Measurements from ENCODE around the gene CHRNA5. TPM values are rescaled to one million over a fixed set of nuclear protein-coding genes. Genes with fewer than 3 reads are reported as not detected.
"Not testable (repeated sequence)": the region's sequence is repeated elsewhere in the genome, so short reads cannot be mapped to it uniquely, and the experiment has no call there.

CHRNA5 gene
- total and polyA plus RNA-seq, 7 donors = 0.71 to 4.4 (median 3.1) TPM

DNA sequence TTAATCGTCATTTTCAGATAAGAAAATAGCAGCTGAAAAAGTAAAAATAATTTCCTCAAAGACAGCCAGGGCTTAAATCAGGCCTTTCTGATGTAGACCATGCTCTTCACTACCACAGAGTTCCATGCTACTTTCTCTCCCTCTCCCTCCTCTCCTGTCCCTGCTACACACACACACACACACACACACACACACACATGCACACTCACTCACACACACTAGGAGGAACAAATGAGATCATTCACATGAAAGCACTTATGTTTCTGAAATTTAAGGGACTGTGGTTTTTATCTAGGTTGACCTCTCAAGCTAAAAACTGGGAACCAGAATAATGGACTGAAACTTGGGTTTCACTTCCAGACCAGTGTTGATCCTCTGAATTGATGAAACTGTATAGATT, 29.2 kb upstream of the CHRNA5 start:
- 92 to 98% (median 92%) methylated on average over 1 of the region's 1 CpG for WGBS, 3 donors
- intact Hi-C loops (cut with DNase I) = no loop called here
- Histone ChIP-seq H3K36me3 (ENCODE audit: insufficient read depth in 1 of 2, low read depth in 1 of 2) (peaks cover 0 to 6% of the 10 kb centered on the region in 2 donors), H3K4me1 (no peaks in the 10 kb centered on the region), H3K9me3 (no peaks in the 10 kb centered on the region), H3K27ac (no peak overlapping the region), H3K4me3 (no peak overlapping the region), H3K27me3 (ENCODE audit: insufficient read depth in 3 of 3, low read length in 2 of 3) (no peaks in the 10 kb centered on the region)
- DNase-seq = no peak
- no peak for ATAC-seq
- TF ChIP-seq, protein P1, sequence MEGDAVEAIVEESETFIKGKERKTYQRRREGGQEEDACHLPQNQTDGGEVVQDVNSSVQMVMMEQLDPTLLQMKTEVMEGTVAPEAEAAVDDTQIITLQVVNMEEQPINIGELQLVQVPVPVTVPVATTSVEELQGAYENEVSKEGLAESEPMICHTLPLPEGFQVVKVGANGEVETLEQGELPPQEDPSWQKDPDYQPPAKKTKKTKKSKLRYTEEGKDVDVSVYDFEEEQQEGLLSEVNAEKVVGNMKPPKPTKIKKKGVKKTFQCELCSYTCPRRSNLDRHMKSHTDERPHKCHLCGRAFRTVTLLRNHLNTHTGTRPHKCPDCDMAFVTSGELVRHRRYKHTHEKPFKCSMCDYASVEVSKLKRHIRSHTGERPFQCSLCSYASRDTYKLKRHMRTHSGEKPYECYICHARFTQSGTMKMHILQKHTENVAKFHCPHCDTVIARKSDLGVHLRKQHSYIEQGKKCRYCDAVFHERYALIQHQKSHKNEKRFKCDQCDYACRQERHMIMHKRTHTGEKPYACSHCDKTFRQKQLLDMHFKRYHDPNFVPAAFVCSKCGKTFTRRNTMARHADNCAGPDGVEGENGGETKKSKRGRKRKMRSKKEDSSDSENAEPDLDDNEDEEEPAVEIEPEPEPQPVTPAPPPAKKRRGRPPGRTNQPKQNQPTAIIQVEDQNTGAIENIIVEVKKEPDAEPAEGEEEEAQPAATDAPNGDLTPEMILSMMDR (IDR thresholded peaks at IDR 0.05) = no peak

DNA sequence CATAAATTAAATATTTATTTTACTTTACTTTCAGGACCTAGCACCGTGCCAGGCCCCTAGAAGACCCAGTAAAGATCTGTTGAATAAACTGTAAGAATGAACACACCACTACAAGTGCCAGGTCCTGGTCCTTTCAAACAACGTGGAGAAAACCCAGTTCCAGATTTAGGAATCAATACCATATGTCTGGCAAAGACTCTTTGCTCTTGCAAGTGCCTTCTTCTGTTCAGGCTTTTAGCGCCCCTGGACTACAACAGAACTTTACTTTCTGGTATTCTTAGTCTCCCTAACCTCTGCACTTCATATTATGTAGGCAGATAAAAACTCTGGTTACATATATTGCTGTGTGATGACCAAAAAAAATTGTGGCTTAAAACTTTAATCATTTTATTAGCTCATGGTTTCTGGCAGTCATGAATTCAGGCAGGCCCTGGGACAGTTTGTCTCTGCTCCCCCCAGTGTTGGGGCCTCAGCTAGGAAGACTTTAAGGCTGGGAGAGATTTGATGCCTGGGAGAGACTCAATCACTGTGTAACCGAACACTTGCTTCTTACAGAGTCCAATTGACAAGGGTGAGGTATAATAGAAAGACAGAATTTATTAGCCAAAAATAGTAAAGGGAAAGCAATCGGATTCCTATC, 27.9 kb upstream of the CHRNA5 start:
- H3K4me1 ChIP-seq = peaks cover 8% of the 10 kb centered on the region
- DNase-seq = no peak
- 58 to 71% (median 66%) methylated on average over 5 of the region's 5 CpGs for WGBS, 3 donors
- no peak overlapping the region for H3K27ac ChIP-seq
- peaks cover 2 to 13% of the 10 kb centered on the region in 2 donors for H3K36me3 ChIP-seq (ENCODE audit: insufficient read depth in 1 of 2, low read depth in 1 of 2)
- no peaks in the 10 kb centered on the region for H3K9me3 ChIP-seq
- TF ChIP-seq, protein P1 (IDR thresholded peaks at IDR 0.05) = no peak
- no peak for ATAC-seq
- intact Hi-C loops (cut with DNase I) = no loop called here
- H3K4me3 ChIP-seq = no peak overlapping the region
- no peaks in the 10 kb centered on the region for H3K27me3 ChIP-seq (ENCODE audit: insufficient read depth in 3 of 3, low read length in 2 of 3)

DNA sequence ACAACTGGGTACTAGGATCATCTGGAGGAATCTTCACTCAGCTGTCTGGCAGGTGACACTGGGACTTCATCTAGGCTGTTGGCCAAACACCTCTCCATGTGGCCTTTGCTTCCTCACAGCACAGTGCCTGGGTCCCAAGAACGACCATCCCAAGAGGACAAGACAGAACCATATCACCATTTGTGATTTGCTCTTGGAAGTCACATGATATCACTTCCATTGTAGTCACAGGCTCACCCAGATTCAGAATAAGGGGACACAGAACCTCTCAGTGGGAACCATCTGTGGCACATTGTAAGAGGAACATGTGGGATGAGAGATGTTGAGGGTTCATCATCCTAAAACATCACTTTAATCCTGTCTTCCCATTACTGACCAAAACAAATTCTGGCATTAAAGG, 27.0 kb upstream of the CHRNA5 start:
- TF ChIP-seq, protein P1 (IDR thresholded peaks at IDR 0.05) = no peak

DNA sequence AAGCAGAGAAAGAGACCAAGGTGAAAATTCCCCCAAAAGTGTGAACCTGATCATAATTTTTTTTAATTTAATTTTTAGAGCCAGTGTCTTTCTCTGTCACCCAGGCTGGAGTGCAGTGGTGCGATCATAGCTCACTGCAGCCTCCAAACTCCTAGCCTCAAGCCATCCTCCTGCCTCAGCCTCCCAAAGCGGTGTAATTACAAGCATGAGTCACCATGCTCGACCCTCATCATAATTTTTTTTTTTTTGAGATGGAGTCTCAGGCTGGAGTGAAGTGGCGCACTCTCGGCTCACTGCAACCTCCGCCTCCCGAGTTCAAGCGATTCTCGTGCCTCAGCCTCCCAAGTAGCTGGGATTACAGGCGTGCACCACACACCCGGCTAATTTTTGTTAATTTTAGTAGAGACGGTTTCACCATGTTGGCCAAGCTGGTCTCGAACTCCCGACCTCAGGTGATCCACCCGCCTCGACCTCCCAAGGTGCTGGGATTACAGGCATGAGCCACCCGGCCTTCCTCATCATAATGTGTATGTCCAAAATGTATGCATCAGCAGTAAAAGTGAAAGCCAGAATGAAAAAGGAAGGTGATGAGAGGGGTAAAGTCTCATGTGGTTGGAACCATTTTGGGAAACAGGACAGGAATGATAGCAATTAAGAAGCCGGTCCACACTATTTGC, 25.7 kb upstream of the CHRNA5 start:
- Histone ChIP-seq H3K36me3 (ENCODE audit: insufficient read depth in 1 of 2, low read depth in 1 of 2) (peaks cover 11 to 29% of the 10 kb centered on the region in 2 donors), H3K4me1 (peaks cover 11% of the 10 kb centered on the region), H3K27ac (peak overlapping the region; percentile 96), H3K4me3 (peak overlapping the region; percentile 80)
- H3K27me3 ChIP-seq (ENCODE audit: insufficient read depth in 3 of 3, low read length in 2 of 3); DNase-seq; H3K9me3 ChIP-seq: not testable (repeated sequence)
- intact Hi-C loops (cut with DNase I) = loop anchor here in 1 of 2 donors (5.0 kb wide), 1 partner anchor 102 kb away; the partner anchor contains the start of gene IREB2
- 70 to 77% (median 71%) methylated on average over 18 of the region's 18 CpGs for WGBS, 3 donors
- ATAC-seq = peak in 2 of 4 donors; percentile 3 to 16

More for the DNA sequence above, 27.0 kb upstream of the CHRNA5 start:
- ATAC-seq = no peak
- no peaks in the 10 kb centered on the region for H3K27me3 ChIP-seq (ENCODE audit: insufficient read depth in 3 of 3, low read length in 2 of 3)
- H3K36me3 ChIP-seq (ENCODE audit: insufficient read depth in 1 of 2, low read depth in 1 of 2) = peaks cover 10 to 17% of the 10 kb centered on the region in 2 donors
- H3K27ac ChIP-seq = no peak overlapping the region
- WGBS, 3 donors = 63 to 82% (median 67%) methylated on average over 1 of the region's 1 CpG
- no peak for DNase-seq
- intact Hi-C loops (cut with DNase I) = no loop called here
- no peaks in the 10 kb centered on the region for H3K9me3 ChIP-seq
- no peak overlapping the region for H3K4me3 ChIP-seq
- H3K4me1 ChIP-seq = peaks cover 11% of the 10 kb centered on the region

DNA sequence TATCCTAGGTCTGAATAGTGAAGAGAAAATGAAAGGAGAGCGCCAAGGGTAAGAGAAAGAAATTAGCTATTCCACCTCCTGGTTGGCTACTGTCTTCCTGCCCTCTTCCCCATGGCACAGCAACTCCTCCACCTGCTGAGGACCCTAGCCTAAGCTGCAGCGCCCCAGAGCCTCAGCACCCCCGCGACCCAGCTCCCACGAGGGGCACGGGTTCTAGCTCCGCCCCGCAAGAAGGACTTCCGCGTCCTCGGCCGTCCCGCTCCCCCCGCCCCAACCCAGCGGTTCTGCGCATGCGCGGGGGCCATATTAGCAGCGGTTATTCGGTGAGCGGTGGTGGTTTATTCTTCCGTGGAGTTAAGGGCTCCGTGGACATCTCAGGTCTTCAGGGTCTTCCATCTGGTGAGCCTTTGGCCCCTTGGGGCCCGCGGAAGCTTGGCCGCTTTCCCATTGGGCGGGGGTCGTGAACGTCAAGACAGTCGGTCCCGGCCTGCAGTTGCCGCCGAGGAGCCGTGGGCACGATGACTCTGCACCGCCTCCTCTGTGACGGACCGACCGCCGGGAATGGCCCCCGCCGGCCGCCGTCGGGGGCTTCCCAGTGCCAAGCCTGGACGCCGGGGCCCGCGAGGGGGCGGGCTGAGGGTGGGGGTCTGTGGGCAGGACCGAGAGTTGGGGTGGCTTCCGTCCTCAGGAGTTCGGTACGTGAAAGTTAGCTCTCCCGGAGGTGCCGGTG, 25.0 kb upstream of the CHRNA5 start, which contains the start of gene PSMA4:
Gene PSMA4 (plus strand): TSS at position 304 of the 730 bp plus-strand sequence. CDS start 1,484 bp downstream, outside the sequence.
- peak within 1 kb of the TSS; percentile 80 for H3K4me3 ChIP-seq
- 0 to 1% (median 1%) methylated on average over 51 to 56 of the region's 56 CpGs for WGBS, 3 donors
- H3K36me3 ChIP-seq (ENCODE audit: insufficient read depth in 1 of 2, low read depth in 1 of 2) = peaks cover 15 to 36% of the 10 kb centered on the region in 2 donors
- H3K9me3 ChIP-seq = no peaks in the 10 kb centered on the region
- H3K27me3 ChIP-seq (ENCODE audit: insufficient read depth in 3 of 3, low read length in 2 of 3) = no peaks in the 10 kb centered on the region
- H3K27ac ChIP-seq = peak within 1 kb of the TSS; percentile 96
- intact Hi-C loops (cut with DNase I) = loop anchor here in 1 of 2 donors (5.0 kb wide), 1 partner anchor 103 kb away; the partner anchor contains the start of gene IREB2
- DNase-seq (peak; percentile 95 to 96), ATAC-seq (peak; percentile 95 to 96 (median 96))
- TF ChIP-seq, protein P1 (IDR thresholded peaks at IDR 0.05) = peak; percentile 41
- peaks cover 11% of the 10 kb centered on the region for H3K4me1 ChIP-seq

All from psoas muscle (tissue), 8 donors.